Measurements from ENCODE around the gene CRYBA4. TPM values are rescaled to one million over a fixed set of nuclear protein-coding genes. Genes with fewer than 3 reads are reported as not detected.

CRYBA4 gene
- polyA plus RNA-seq, 3 donors from 2014 or later: 0.46 to 0.95 TPM; not detected in 1

DNA sequence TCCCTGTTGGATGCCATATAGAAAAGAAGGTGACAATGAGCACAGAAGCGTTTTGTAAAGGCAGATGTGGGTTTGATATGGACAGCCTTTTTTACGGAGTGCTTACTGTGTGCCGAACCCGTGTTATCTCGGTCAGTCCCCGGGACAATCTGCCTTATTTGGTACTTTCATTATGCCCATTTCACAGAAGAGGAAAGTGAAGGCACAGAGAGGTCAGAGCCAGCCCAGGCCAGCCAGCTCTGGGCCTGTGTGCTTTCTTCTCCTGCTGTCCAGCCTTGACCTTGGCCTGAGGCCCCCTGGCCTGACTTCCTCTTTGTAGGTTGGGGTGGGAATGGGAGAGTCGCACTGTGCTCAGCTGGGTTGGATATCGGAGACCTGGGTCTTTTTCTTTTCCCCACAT lies 3.3 kb upstream of the CRYBA4 start:
- Mint-ChIP-seq H3K4me3 (no peak overlapping the region), H3K4me1 (peaks cover 21 to 34% of the 10 kb centered on the region in 2 donors), H3K27ac (peak overlapping the region in 1 of 6 donors; percentile 14), H3K9me3 (no peaks in the 10 kb centered on the region), H3K27me3 (ENCODE audit: low read depth in 3 of 3) (peaks cover 2 to 6% (median 2%) of the 10 kb centered on the region in 3 donors), H3K36me3 (peaks cover 0 to 3% (median 0%) of the 10 kb centered on the region in 3 donors)
- DNase-seq: no peak

DNA sequence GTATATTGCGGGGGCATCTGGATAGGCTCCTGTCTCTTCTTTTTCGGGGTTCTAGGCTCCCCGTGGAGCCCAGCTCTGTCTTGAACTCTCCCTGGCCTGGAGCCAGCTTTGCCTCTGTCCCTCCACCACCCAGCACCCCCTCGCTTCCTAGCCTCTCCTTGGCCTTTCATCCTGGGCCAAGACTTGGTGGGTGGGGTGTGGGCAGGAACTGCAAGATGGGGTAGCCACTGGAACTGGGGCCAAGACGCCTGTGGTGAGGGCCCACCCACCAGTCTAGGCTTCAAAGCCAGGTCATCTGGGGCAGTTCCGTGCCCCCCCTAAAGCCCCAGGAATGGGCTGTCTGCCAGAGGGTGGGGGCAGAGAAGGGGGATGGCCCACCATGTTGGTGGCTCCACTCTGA lies 2.3 kb upstream of the CRYBA4 start:
- H3K27ac Mint-ChIP-seq: no peak overlapping the region
- H3K4me3 Mint-ChIP-seq: no peak overlapping the region
- H3K9me3 Mint-ChIP-seq: no peaks in the 10 kb centered on the region
- H3K4me1 Mint-ChIP-seq: peaks cover 18 to 29% of the 10 kb centered on the region in 2 donors
- peaks cover 0 to 3% (median 0%) of the 10 kb centered on the region in 3 donors for H3K36me3 Mint-ChIP-seq
- no peak for DNase-seq
- H3K27me3 Mint-ChIP-seq (ENCODE audit: low read depth in 3 of 3): peaks cover 0 to 6% (median 2%) of the 10 kb centered on the region in 3 donors

- Mint-ChIP-seq H3K4me1 (peaks cover 15 to 22% of the 10 kb centered on the region in 2 donors), H3K27me3 (ENCODE audit: low read depth in 3 of 3) (peaks cover 0 to 6% (median 2%) of the 10 kb centered on the region in 3 donors), H3K4me3 (no peak overlapping the region), H3K36me3 (peaks cover 0 to 3% (median 0%) of the 10 kb centered on the region in 3 donors), H3K27ac (no peak overlapping the region), H3K9me3 (no peaks in the 10 kb centered on the region)
- DNase-seq: no peak
Measured at GRCh38 chr22:26620197-26620596, 1.6 kb upstream of the CRYBA4 start.

- Mint-ChIP-seq H3K4me1 (peaks cover 16 to 23% of the 10 kb centered on the region in 2 donors), H3K27me3 (ENCODE audit: low read depth in 3 of 3) (peaks cover 0 to 3% (median 2%) of the 10 kb centered on the region in 3 donors), H3K36me3 (no peaks in the 10 kb centered on the region), H3K4me3 (no peak overlapping the region), H3K9me3 (peaks cover 0 to 2% (median 0%) of the 10 kb centered on the region in 6 donors), H3K27ac (no peak overlapping the region)
- no peak for DNase-seq
Measured at GRCh38 chr22:26623984-26624383, 2.2 kb downstream of the CRYBA4 start.

DNA sequence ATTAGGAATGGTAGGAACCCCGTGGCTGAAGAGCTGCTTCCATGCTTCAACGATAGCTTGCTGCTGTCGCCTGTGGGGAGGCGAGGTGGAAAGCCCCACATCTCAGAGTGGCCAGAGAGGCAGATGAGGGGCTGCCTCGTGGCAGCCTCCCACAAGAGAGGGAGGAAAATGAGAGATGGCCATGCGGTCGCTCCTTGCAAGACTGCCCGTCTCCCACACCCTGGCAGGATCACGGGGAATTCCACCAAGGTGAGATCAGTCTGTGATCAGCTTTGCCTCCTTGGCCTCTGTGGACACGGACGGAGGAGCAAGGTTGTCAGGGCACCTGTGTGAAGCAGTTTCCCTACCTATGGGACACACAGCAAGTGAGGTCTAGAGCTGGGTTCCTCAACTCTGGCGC lies 3.0 kb downstream of the CRYBA4 start:
- peaks cover 18 to 28% of the 10 kb centered on the region in 2 donors for H3K4me1 Mint-ChIP-seq
- H3K36me3 Mint-ChIP-seq: no peaks in the 10 kb centered on the region
- no peak overlapping the region for H3K4me3 Mint-ChIP-seq
- H3K9me3 Mint-ChIP-seq: peaks cover 0 to 2% (median 0%) of the 10 kb centered on the region in 6 donors
- DNase-seq: no peak
- peaks cover 0 to 3% (median 2%) of the 10 kb centered on the region in 3 donors for H3K27me3 Mint-ChIP-seq (ENCODE audit: low read depth in 3 of 3)
- H3K27ac Mint-ChIP-seq: peak overlapping the region in 1 of 6 donors; percentile 21

GRCh38 chr22:26629988-26630761 lies 8.4 kb downstream of the CRYBA4 start:
- peaks cover 0 to 2% (median 0%) of the 10 kb centered on the region in 6 donors for H3K9me3 Mint-ChIP-seq
- H3K4me1 Mint-ChIP-seq: peaks cover 29 to 50% of the 10 kb centered on the region in 2 donors
- H3K4me3 Mint-ChIP-seq: no peak overlapping the region
- H3K27me3 Mint-ChIP-seq (ENCODE audit: low read depth in 3 of 3): peaks cover 0 to 2% (median 1%) of the 10 kb centered on the region in 3 donors
- peak overlapping the region in 3 of 6 donors; percentile 6 to 48 (median 24) for H3K27ac Mint-ChIP-seq
- no peak for DNase-seq
- no peaks in the 10 kb centered on the region for H3K36me3 Mint-ChIP-seq

GRCh38 chr22:26631282-26631681 lies 9.5 kb downstream of the CRYBA4 start:
- peaks cover 0 to 2% (median 0%) of the 10 kb centered on the region in 6 donors for H3K9me3 Mint-ChIP-seq

GRCh38 chr22:26632422-26633155 lies 10.8 kb downstream of the CRYBA4 start:
- peaks cover 0 to 2% (median 0%) of the 10 kb centered on the region in 6 donors for H3K9me3 Mint-ChIP-seq
- H3K27me3 Mint-ChIP-seq (ENCODE audit: low read depth in 3 of 3): peaks cover 0 to 2% (median 1%) of the 10 kb centered on the region in 3 donors
- H3K4me1 Mint-ChIP-seq: peaks cover 27 to 53% of the 10 kb centered on the region in 2 donors
- H3K4me3 Mint-ChIP-seq: no peak overlapping the region
- DNase-seq: no peak
- H3K36me3 Mint-ChIP-seq: no peaks in the 10 kb centered on the region
- peak overlapping the region in 2 of 6 donors; percentile 3 to 9 for H3K27ac Mint-ChIP-seq

More at GRCh38 chr22:26631282-26631681, 9.5 kb downstream of the CRYBA4 start:
- DNase-seq: no peak
- no peak overlapping the region for H3K4me3 Mint-ChIP-seq
- peaks cover 0 to 2% (median 1%) of the 10 kb centered on the region in 3 donors for H3K27me3 Mint-ChIP-seq (ENCODE audit: low read depth in 3 of 3)
- no peaks in the 10 kb centered on the region for H3K36me3 Mint-ChIP-seq
- no peak overlapping the region for H3K27ac Mint-ChIP-seq
- H3K4me1 Mint-ChIP-seq: peaks cover 29 to 51% of the 10 kb centered on the region in 2 donors

- Mint-ChIP-seq H3K9me3 (no peaks in the 10 kb centered on the region), H3K4me3 (no peak overlapping the region), H3K36me3 (no peaks in the 10 kb centered on the region), H3K27me3 (ENCODE audit: low read depth in 3 of 3) (peaks cover 1 to 4% (median 2%) of the 10 kb centered on the region in 3 donors), H3K4me1 (peaks cover 13 to 37% of the 10 kb centered on the region in 2 donors), H3K27ac (no peak overlapping the region)
- no peak for DNase-seq
Measured at GRCh38 chr22:26634189-26634588, 12.4 kb downstream of the CRYBA4 start.

GRCh38 chr22:26635117-26635516 lies 13.4 kb downstream of the CRYBA4 start:
- H3K4me1 Mint-ChIP-seq: peaks cover 12 to 36% of the 10 kb centered on the region in 2 donors
- peaks cover 1 to 4% (median 2%) of the 10 kb centered on the region in 3 donors for H3K27me3 Mint-ChIP-seq (ENCODE audit: low read depth in 3 of 3)
- no peak for DNase-seq
- H3K9me3 Mint-ChIP-seq: no peaks in the 10 kb centered on the region
- no peak overlapping the region for H3K4me3 Mint-ChIP-seq
- peak overlapping the region in 2 of 6 donors; percentile 10 to 66 for H3K27ac Mint-ChIP-seq
- H3K36me3 Mint-ChIP-seq: no peaks in the 10 kb centered on the region

GRCh38 chr22:26636296-26636695 lies 14.5 kb downstream of the CRYBA4 start:
- Mint-ChIP-seq H3K36me3 (no peaks in the 10 kb centered on the region), H3K27me3 (ENCODE audit: low read depth in 3 of 3) (peaks cover 1 to 4% (median 2%) of the 10 kb centered on the region in 3 donors), H3K4me1 (peaks cover 21 to 47% of the 10 kb centered on the region in 2 donors), H3K4me3 (no peak overlapping the region), H3K27ac (peak overlapping the region in 3 of 6 donors; percentile 37 to 80 (median 56)), H3K9me3 (no peaks in the 10 kb centered on the region)
- no peak for DNase-seq

GRCh38 chr22:26642465-26643417 lies 21.0 kb downstream of the CRYBA4 start:
- Mint-ChIP-seq H3K4me1 (peaks cover 76 to 82% of the 10 kb centered on the region in 2 donors), H3K36me3 (no peaks in the 10 kb centered on the region), H3K9me3 (no peaks in the 10 kb centered on the region), H3K27ac (peak overlapping the region; percentile 96 to 99 (median 98)), H3K27me3 (ENCODE audit: low read depth in 3 of 3) (peaks cover 6 to 20% (median 19%) of the 10 kb centered on the region in 3 donors), H3K4me3 (peak overlapping the region; percentile 73 to 89 (median 81))
- DNase-seq: peak; percentile 81 to 82 (median 82)

Measured in immature natural killer cell (primary cell).